Activated naive CD4-positive, alpha-beta T cell (primary cell): Measurements from ENCODE around the gene CYP27B1.

Experiments
- DNase-seq, 4 experiments: peaks; one replicate each; lab custom pipeline; 2025; lab: John Stamatoyannopoulos, UW

Gene CYP27B1

DNA sequence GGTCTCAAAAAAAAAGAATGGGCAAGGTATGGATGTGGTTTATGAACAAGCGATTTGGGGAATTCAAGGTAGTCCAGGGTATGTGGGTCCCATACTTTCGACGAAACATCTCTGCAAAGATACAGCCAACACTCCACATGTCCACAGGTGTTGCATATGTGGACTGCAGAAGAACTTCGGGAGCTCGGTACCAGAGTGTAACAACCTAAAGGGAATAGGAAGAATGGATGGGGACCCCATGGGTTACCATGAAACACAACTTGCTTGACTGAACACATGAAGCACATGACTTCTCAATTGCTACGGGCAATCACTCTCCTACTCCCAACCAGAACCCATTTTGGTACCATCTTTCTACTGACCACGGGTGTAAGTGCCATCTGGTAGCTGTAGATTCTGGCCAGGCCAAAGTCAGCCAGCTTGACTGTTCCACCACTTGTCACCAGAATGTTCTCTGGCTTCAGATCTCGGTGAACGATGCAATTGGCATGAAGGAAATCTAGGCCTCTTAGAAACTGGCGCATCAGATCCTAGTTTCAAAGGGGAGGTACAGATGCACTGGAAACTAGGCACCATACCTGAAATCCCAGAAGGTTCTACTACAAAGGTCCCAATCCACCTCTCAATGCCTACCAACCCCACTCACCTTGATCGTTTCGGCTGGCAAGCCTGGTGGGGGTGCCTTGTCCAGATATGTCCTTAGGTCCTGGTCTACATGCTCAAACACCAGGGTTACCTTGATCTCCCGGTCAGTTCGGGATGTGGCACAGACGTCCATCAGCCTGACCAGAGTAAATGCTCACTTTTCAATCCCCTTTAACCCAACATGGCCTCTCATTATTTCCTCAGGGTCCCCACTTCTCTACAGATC, 16.1 kb downstream of the CYP27B1 start:
- DNase-seq, result no peak

GRCh38 chr12:57749061-57749460, 17.8 kb downstream of the CYP27B1 start:
- no peak for DNase-seq

DNA sequence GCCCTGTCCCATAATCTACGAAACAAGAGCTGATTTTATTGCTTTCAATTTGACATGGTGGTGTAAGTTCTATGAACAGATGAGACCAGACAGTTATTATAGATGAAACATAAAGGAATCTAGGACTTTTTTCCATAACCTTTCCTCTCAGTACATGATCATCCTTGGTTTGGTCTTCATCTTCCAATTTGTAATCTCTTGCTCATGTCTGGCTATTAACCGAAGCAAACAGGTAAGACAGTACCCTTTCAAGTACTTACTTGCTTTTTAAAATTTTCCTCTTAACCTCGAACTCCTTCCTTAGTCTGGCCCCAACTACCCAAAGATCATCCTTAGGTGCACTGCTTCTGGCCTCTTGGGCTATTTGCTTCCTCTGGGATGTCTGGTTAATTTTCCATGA, 20.9 kb downstream of the CYP27B1 start:
- DNase-seq, result no peak

DNA sequence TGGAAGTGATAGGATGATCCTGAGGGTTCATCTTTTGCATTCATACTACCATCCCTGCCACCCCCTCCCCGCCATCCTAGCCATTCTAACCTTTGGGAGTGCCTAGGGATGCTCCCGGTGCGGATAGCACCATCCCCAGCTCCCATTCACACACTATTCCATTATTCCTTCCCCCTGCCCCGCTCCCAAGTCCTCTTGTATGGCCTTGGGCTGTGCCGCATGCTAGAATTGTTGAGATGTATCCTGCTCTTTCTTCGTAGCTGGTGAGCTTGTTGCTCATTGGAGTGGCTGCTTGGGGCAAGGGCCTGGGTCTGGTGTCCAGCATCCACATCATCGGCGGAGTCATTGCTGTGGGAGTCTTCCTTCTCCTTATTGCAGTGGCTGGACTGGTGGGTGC, 21.4 kb downstream of the CYP27B1 start:
- DNase-seq, result no peak

- DNase-seq, result peak; percentile 60 to 87 (median 78)
Observed at GRCh38 chr12:57744777-57745484, 21.9 kb downstream of the CYP27B1 start, which contains the start of gene TSPAN31. Gene TSPAN31, plus strand, starts transcription at chr12:57745039. Its CDS starts 116 bp downstream, at chr12:57745155.

DNA sequence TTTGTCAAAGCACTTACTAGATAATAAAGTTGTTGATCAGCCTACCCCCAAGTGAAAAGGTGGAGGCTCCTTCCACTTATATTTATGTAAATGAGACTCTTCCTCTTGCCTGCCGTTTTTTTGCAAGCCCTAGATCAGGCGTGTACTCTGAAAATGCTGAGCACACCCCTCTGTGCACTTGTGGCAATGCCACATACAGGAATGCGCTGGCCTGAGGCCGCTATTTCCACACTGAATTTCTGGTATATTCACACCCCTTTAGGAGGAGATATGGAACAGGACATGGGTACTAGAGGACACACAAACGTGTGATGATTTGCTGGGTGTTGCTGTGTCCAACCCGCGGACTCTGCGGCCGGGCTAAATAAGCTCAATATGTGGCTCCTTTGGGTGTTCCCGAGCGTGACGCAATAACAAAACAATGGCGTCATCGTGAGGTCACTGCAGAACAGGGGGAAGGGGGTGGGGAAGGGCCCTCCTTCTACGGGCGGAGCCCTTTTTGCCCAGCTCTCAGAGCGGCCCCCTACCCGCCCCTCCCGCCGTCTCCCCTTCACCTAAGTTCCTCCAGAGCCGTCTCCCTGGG, 22.6 kb downstream of the CYP27B1 start:
- DNase-seq, result peak; percentile 42 to 63 (median 54)

DNA sequence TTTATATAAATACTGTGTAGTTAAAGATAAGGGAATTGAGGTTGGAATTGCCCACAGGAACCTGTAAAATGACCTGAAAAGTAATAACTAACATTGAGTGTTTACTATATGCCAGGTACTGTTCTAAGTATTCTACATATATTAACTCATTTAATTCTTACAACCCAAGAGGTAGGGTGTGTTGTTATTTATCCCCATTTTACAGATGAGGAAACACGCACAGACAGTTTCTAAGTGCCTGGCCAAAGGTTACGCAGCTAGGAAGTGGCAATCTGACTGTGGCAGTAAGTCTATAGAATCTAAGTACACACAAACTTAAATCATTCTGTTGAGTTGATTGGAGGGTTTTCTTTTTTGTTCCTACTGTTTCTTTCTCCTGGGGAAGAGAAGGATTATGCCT, 23.1 kb downstream of the CYP27B1 start:
- DNase-seq, result no peak

GRCh38 chr12:57741844-57742738, 24.8 kb downstream of the CYP27B1 start:
- peak in 3 of 4 experiments; percentile 32 to 62 (median 54) for DNase-seq

DNA sequence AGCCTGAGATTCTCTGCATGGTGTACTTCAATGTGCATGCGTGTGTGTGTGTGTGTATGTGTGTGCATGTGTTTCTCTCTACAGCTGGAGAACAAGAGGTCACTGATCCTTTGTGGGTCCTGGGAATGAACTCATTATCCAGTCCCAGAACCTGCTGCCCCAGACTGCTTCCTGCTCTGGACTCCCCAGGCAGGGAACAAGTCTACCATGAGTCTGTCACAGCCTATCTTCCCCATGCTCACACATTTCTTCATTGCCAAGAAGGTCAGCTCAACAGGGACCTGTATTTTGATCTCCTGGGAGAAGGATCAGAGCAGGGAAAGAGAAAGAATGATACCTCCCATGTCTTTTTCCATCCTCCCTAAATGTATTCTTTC, 25.5 kb downstream of the CYP27B1 start:
- no peak for DNase-seq

GRCh38 chr12:57740656-57741412, 26.0 kb downstream of the CYP27B1 start:
- peak in 2 of 4 experiments; percentile 49 to 66 for DNase-seq

GRCh38 chr12:57739914-57740538, 26.9 kb downstream of the CYP27B1 start:
- no peak for DNase-seq

DNA sequence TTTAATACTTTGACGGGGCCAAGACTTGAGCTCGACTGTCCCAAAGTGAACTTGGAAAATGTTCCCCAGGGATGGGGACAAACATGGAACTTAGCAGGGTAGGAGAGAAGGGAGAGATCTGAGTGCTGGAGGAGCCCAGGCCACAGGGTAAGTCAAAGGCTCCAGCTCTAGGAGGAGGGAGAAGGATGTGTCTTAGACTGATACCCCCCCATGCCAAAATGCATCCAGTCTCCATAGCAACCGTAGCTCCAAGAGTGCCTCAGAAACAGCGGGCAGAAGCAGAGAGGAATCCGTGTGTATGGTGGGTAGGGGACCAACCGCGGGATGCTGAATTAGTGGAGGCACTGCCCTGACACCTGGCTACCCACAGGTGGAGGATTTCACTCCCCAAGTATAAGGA, 27.5 kb downstream of the CYP27B1 start:
- DNase-seq, result no peak

DNA sequence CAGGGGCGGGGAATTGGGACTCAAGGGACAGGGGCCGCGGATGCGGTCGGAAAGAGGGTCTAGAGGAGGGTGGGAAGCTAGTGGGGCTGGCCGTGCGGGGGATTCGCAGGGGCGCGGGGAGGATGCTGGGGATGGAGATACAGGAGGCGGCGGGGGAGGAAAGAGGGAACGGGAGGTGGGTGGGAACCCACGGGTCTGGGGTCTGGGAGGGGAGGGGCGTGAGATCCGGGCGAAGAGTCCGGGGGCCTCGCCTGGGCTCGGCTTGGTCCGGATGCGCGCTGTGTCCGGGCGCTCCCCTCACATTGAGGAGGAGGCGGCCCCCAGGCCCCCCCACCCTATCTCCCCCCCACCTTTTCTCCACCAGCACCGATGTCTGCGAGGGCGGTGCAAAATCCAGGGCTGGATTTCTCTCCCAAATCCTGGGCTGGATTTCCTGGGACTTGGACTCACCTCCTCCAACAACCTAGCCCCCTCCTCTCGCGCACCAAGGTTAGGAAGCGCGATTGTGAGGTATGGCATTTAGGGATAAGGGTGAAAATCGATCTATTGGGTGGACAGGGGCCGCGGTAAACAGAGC, 28.1 kb downstream of the CYP27B1 start, which contains the start of gene AGAP2:
TSS of gene AGAP2 (minus strand) at position 82 of the 577 bp plus-strand sequence. CDS start 496 bp downstream, outside the sequence.
- DNase-seq, result no peak

GRCh38 chr12:57737467-57738460, 29.1 kb downstream of the CYP27B1 start:
- no peak for DNase-seq

GRCh38 chr12:57736741-57737466, 30.0 kb downstream of the CYP27B1 start:
- DNase-seq, result no peak

GRCh38 chr12:57735952-57736740, 30.7 kb downstream of the CYP27B1 start:
- no peak for DNase-seq

DNA sequence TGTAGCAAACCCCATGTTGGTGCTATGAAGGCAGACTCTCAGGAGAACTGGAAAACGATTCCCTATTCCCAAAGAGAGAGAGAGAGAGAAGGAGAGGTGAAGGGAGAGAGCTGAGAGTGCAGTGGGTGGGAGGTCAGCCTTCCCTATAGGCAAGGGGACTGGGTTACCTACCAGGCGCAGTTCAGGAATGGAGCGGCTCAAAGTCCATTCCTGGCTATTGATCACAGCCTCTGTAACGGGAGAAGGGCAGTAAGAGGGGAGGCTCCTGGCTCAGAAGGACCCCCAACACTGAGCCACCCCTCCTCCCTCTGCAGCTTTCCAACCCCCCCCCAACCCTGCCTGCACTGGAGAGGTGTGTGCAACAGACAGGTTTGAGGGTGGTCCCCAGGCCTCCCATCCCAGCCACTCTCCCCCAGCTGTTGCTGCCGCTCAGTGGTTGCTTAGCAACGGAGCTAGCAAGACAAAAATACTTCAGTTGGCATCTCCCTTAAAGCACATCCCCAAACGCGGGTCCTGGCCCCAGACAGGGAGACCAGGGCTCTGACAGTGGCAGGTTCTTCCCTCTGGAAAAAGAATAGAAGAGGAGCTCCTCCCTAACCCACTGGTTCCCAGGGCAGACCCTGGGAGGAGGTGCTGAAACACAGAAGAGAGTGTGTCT, 31.6 kb downstream of the CYP27B1 start:
- DNase-seq, result no peak
